ELF-1 (cell line): ENCODE measurements around the gene TNNI3K.
"Not testable (repeated sequence)": the region's sequence is repeated elsewhere in the genome, so short reads cannot be mapped to it uniquely, and the experiment has no call there.

Experiments used
- DNase-seq: peaks from one replicate; pipeline ENCODE4 v3.0.0-alpha.2; 2016; ENCODE audit warnings: low read depth, low spot score

Gene TNNI3K, protein sequence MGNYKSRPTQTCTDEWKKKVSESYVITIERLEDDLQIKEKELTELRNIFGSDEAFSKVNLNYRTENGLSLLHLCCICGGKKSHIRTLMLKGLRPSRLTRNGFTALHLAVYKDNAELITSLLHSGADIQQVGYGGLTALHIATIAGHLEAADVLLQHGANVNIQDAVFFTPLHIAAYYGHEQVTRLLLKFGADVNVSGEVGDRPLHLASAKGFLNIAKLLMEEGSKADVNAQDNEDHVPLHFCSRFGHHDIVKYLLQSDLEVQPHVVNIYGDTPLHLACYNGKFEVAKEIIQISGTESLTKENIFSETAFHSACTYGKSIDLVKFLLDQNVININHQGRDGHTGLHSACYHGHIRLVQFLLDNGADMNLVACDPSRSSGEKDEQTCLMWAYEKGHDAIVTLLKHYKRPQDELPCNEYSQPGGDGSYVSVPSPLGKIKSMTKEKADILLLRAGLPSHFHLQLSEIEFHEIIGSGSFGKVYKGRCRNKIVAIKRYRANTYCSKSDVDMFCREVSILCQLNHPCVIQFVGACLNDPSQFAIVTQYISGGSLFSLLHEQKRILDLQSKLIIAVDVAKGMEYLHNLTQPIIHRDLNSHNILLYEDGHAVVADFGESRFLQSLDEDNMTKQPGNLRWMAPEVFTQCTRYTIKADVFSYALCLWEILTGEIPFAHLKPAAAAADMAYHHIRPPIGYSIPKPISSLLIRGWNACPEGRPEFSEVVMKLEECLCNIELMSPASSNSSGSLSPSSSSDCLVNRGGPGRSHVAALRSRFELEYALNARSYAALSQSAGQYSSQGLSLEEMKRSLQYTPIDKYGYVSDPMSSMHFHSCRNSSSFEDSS

DNA sequence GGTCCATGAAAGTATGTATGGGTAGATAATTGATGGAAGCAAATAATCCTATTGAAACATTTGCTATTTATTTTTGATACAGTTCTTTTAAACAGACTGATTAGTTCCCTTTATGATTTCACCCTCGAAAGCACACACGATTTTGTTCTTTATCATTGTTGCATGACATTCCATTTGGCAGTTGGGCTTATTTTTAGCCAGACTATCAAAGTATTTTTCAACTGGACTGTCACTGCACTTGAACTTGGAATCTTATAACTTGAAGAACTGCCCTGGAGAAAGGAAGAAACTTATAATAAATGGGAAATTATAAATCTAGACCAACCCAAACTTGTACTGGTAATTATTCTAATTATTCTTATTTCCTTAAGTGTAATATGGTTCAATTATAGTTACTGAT is at the start of gene TNNI3K:
TSS of gene TNNI3K (plus strand) at position 235 of the 400 bp plus-strand sequence. CDS start at position 300, 65 bp downstream.
- no peak for DNase-seq

DNA sequence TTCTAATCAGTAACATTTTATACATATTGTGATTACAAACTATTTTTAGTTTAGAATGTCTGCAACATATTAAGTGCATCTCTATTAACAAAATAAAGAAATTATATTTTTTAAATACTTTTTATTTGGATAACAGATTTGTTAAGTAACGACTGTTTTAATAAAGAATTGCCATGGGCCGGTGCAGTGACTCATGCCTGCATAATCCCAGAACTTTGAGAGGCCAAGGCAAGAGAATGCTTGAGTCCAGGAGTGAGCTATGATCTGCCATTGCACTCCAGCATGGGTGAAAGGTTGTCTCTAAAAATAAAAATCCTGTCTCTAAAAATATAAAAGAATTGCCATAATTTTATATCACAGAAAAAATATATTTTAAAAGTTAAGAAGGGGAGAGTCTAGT is 41.3 kb upstream of the TNNI3K start:
- no peak for DNase-seq

DNA sequence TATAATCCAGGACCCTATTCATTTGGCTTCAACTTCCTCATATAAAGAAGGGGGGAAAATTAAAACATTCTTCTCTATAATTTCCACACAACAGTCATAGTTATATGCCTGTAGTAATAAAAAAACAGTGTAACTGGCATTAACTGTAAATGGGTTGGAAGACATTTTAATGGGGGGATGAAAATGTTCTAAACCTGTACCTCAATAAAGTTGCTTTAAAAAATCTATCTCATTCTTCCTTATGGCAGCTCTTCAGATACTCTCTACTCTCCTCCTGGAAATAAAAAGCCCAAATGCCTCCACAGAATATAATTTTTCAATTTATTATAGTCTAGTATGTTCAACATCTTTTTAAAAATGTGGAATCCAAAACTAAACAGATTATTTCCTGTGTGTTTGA is 39.8 kb upstream of the TNNI3K start:
- no peak for DNase-seq

DNA sequence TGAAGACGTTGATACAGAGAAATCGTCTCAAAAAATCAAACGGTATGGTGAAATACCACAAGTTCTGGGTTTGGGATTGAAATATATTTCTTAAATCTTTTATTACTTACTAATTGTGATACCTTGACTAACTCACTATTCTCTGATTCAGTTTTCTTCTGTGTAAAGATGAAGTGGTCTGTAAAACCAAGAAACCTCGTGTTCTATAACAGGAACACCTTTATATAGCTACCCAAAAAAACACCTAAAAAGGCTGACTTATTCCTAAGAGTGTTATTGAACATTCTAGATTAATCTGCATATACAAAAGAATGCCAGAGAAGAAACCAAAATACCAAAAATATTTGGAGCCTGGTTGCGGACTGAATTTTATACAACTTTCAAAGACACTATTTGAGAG is 37.9 kb upstream of the TNNI3K start:
- DNase-seq, result no peak

DNA sequence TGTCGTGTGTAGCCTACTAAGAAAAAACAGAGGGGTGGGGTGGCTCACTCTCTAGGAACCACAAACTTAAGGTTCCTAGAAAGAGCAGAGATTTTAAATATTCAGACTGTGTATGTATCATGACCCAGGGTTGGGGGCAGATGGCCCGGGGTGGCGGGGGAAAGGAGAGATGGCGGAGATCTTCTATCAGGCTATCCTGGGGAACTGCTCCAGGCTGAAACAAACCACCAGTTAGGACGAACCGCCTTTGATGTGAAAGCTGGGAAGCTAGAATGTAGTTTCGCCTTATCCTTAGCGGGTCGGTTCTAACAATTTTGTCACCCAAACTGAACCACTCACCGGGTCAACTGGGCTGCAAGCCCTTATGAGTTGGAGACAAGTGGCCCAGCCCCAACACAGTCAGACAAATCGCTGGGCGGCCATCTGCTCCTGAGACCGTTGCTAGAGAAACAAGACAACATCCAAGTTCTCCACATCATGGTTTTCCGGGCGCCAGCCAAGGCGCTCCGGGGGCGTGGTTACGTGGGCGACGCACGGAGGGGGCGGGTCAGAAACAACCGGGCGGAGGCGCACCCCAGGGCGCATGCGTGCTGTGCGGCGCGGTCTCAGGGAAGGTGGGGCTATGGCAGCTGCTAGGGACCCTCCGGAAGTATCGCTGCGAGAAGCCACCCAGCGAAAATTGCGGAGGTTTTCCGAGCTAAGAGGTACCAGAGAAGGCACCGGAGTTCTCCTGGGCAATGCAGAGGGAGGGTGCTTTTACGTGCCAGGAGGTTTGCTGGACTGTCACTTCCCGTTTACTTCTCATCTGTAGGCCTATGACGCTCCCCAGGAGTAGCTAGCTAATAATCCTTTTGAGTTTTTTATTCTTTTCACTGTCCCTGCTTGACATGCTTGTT is 37.3 kb upstream of the TNNI3K start, which contains the start of the genes FPGT and LRRIQ3:
TSS of gene FPGT (plus strand) at position 586 of the 896 bp plus-strand sequence. CDS start at position 623, 37 bp downstream.
TSS of gene LRRIQ3 (minus strand) at position 520 of the 896 bp plus-strand sequence. CDS start 14,492 bp downstream, outside the sequence.
- DNase-seq, result peak; percentile 97

DNA sequence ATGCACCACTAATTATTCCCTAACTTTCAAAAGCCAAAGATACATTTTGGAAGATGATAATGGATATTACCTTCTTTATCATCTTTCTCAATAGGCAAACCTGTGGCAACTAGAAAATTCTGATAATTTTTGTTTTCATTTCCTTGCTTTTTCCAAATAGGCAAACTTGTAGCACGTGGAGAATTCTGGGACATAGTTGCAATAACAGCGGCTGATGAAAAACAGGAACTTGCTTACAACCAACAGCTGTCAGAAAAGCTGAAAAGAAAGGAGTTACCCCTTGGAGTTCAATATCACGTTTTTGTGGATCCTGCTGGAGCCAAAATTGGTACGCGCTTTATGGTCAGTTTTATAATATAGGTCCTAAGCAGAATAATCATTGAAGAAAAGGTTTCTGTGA is 35.7 kb upstream of the TNNI3K start:
- DNase-seq, result no peak

DNA sequence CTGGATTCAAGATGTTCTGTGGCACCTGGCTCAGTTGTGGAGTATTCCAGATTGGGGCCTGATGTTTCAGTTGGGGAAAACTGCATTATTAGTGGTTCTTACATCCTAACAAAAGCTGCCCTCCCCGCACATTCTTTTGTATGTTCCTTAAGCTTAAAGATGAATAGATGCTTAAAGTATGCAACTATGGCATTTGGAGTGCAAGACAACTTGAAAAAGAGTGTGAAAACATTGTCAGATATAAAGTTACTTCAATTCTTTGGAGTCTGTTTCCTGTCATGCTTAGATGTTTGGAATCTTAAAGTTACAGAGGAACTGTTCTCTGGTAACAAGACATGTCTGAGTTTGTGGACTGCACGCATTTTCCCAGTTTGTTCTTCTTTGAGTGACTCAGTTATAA is 29.9 kb upstream of the TNNI3K start:
- DNase-seq, result no peak

DNA sequence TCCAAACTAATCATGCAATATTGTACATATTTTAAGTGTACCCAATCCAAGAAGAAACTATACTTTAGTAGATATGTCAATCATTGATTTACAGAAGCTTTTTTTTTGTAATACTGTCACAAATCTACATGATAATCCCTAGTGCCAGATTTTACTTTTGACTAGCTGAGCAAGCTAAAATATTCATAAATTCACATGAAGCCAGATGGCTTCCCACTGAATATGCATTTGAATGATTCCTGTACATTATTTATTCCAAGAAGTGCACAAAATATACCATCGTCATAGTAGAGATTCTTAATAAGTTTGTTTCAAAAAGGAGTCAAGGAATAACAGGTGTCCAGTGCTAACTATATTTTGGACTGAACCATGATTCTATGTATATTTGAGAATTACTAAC is 20.0 kb upstream of the TNNI3K start:
- DNase-seq, result no peak

DNA sequence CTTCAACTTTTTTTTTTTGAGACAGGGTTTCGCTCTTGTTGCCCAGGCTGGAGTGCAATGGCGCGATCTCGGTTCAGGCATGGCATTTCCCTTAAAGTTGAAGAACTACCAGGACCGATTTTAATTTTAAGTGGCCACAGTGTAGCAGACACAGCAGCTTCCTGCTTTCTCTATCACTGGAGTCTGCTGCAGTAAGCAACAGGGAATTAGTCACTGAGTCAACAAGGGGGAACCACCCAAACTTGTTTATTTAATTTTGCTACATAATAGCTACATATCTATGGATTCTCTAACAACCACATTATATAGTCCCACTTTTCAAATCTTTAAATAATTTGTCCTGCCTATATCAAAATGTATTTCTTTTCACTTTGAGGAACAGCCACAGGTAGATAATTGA is 12.5 kb upstream of the TNNI3K start:
- DNase-seq, result no peak

DNA sequence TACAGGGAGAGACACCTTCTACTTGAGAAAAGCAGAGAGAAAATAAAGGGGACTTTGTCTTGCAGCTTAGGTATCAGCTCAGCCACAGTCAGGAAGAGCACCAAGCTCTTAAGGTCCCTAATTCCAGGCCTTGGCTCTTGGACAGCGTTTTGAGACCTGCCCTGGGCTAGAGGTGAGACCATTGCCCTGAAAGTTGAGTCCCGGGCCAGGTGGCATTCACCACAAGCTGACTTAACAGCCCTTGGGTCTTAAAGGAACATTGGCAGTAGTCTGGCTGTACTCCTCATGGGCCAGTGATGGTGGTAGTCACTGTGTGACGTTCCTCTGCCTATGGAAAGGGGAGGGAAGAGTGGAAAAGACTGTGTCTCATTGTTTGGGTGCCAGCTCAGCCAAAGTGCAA is 11.7 kb upstream of the TNNI3K start:
- no peak for DNase-seq

DNA sequence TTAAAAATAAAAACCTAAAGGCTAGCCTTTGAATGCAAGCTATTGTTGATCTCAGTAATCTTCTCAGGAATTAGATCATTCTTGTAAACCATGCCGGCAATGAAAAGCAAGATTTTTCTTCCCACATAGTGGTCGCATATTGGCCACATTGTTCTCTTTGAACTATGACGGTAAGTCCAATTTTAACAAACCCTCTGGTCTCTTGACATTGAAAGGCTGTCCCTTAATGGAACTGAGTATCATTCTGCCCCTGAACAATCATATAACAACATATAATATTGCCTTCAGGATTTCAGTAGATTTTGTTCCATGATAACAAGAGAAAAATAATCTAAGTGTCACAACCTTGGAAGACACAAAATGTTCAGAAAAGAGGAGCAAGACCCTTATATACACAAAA is 1.3 kb downstream of the TNNI3K start:
- DNase-seq, result no peak

DNA sequence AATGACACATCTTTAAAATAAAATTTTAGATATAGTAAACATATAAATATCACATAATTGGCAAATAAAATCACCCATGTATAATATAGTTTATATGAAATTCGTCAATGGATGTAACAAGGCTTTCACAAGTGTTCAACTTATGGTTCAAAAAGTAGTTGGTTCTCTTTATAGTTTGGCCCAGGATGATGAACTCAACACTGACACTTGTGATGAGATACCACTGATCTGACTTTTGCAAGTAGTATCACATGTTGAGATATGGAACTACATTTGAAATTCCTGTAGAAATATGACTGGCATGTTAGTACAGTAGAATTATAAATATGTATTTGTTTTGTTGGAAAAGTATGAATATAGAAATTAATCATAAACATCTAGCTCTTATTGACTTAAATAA is 1.8 kb downstream of the TNNI3K start:
- no peak for DNase-seq

DNA sequence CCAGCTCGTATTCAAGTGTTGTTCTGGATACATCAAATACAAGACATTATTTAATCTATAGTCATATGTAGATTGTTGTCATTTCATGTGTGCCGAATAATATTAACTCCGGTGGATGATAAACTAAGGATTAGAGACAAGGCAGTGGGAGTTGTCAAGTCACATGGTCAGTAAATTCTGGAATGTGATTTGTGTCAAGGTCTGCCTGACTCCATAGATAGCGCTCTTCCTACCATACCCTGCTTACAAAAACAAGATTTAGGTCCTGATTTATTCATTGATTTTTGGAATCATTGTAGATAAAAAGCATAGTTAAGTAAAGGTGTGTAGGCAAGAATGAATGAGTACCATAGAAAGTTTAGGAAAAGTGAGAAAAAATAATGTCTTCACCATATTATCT is 2.6 kb downstream of the TNNI3K start:
- DNase-seq, result no peak

DNA sequence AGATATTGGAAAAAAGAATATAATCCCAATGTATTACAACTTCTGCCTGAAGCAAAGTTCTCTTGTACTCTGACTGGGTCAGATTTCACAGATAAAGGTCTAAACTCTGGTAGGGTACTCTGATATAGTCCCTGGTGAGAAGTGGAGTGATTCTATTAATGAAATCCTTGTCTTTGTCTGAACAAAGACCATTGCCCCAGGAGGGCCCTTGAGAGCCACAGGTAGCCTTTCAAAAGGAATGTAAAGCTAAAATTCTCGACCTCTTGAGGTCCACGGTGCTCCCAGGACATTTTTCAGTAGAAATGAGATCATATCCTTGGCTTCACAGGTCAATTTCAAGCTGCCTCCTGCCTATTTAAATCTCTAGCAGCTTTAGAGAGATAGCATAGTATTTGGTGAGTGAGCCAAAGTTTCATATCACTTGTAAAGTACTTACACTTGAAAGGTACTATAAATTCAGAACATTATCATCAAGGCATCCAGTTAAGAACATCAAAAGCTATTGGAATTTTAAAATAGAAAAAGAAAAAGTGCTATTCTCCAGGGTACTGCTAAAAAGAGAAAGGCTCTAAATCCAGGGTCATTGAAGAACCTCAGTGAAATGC is 10.1 kb downstream of the TNNI3K start:
- peak; percentile 71 for DNase-seq

DNA sequence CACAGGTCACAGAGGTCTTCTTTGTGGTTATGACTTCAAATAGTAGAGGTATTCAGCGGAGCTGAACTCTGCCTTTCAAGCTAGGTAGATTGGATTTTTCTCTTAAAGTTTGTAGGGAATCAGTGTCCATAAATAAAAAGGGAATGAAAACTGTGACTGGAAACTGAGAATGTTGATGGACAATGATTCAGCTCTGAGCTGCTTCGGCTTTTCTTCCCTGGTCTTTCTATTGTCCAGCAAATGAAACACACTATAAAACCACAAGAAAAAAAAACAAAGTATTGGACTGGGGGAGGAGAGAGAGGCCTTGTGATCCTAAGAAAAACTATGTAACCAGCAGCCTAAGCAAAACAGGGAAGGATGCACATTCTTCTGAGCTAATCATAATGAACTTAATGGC is 11.1 kb downstream of the TNNI3K start:
- DNase-seq, result no peak

DNA sequence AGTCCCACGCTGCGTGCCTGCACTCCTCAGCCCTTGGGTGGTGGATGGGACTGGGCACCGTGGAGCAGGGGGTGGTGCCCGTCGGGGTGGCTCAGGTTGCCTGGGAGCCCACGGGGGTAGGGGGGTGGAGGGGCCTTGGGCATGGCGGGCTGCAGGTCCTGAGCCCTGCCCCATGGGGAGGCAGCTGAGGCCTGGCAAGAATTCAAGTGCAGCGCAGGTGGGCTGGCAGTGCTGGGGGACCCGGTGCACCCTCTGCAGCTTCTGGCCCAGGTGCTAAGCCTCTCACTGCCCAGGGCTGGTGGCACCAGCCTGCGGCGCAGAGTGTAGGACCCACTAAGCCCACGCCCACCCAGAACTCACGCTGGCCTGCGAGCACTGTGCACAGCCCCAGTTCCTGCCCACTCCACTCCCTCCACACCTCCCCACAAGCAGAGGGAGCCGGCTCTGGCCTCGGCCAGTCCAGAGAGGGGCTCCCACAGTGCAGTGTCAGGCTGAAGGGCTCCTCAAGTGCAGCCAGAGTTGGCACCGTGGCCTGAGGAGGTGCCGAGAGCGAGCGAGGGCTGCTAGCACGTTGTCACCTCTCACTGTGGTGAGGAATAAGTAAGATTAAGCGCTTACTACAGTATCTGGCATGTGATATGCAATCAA is 12.8 kb downstream of the TNNI3K start:
- DNase-seq, result no peak

DNA sequence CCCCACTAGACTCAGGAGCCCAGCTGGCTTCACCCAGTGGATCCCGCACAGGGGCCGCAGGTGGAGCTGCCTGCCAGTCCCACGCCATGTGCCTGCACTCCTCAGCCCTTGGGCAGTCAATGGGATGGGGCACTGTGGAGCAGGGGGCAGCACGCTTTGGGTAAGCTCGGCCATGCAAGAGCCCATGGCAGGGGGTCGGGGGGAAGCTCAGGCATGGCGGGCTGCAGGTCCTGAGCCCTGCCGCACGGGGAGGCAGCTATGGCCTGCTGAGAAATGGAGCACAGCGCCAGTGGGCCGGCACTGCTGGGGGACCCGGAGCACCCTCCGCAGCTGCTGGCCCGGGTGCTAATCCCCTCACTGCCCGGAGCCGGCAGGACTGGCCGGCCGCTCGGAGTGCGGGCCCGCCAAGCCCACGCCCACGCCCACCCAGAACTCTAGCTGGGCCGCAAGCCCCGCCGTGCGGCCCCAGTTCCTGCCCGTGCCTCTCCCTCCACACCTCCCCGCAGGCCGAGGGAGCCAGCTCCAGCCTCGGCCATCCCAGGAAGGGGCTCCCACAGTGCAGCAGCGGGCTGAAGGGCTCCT is 18.1 kb downstream of the TNNI3K start:
- DNase-seq, result not testable (repeated sequence)

DNA sequence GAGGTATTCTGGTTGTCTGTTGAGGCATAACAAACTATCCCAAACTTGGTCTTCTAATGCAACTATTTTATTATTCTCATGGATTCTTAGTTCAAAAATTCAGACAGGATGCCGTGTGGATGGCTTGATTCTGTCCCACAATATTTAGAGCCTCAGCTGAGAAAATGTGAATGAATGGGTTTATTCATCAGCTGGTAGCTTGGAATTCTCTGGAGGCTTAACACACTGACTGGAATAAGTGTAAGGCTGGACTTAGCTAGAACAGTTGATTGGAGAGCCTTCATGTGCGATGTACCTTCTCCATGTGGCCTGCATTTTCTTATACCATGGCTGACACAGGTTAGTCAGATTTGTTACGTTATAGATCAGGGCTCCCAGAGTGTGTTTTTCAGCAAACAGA is 30.8 kb downstream of the TNNI3K start:
- no peak for DNase-seq

DNA sequence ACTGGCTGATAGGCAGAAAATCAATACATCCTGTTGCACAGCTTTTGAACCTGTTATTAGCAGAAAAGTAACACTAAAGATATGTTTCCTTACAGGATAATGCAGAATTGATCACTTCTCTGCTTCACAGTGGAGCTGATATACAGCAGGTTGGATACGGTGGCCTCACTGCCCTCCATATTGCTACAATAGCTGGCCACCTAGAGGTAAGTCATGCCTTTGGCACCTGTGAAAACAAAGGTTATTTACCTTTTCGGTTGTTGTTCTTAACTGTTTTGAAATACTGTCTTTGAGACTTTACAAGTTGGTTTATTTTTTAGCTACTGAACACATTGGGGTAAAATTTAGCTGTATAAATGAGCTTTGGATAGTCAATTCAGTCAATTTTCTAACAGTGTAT is 36.3 kb downstream of the TNNI3K start:
- no peak for DNase-seq

DNA sequence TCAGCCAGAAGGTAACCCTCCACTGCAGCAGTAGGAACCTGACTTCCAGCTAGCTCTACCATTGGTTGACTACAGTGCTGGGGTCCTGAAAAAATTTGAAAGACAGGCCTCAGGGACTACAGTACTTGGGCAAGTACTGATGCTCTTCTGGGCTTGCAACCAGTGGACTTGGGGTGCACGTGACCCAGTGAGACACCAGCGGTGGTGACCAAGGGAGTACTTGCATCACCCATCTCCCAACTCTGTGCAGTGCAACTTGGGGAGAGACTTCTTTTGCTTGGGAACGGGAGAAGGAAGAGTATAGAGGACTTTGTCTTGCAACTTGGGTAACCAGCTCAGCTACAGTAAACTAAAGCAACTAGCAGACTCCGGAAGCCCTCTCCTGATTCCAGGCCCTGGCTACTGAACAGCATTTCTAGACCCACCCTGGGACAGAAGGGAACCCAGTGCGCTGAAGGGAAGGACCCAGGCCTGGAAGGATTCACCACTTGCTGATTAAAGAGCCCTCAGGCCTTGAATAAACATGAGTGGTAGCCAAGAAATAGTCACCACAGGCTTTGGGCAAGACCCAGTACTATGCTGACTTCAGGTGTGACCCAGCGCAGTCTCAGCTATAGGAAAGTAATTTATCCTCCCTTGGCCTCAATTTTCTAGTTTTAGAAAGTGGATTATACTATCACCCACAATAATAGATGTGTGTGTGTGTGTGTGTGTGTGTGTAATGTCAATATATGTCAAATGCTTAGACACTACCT is 45.6 kb downstream of the TNNI3K start:
- no peak for DNase-seq
